Measurements from ENCODE around the gene PAOX. TPM values are rescaled to one million over a fixed set of nuclear protein-coding genes. Genes with fewer than 3 reads are reported as not detected.

Gene PAOX
- total RNA-seq, 6 experiments from 2014 or later: 9.4 to 15.9 (median 11.9) TPM

DNA sequence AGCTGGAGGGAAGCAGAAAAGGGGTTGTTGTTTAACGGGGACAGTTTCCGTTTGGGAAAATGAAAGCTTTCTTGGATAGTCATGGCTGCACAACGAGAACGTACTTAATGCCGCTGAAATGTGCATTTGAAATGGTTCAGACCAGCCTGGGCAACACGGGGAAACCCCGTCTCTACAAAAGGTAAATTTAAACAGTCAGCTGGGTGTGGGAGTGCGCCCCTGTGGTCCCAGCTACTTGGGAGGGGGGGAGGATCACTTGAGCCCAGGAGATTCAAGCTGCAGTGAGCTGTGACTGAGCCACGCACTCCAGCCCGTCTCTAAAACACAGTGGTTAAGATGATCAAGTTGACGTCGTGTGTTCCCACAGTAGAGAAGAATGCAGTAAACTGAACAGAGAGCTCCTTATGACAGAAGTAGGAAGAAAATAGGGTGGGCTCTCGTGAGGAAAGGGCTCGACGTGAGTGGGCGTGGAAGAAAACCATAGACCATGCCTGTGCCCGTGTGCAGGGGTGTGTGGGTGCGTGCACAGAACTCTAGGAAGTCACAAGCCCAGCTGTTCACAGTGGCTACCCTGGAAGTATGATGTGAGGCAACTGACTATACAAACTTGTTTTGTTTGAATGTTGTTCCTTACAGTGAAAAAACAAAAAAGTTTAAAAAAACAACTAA lies 17.2 kb upstream of the PAOX start:
- Histone ChIP-seq H3K4me3 (no peak overlapping the region), H3K4me1 (peaks cover 0 to 30% (median 12%) of the 10 kb centered on the region in 4 donors), H3K27me3 (no peaks in the 10 kb centered on the region), H3K9me3 (no peaks in the 10 kb centered on the region), H3K27ac (no peak overlapping the region), H3K36me3 (peaks cover 0 to 50% (median 32%) of the 10 kb centered on the region in 4 donors)
- intact Hi-C loops (cut with DNase I): no loop called here
- WGBS (ENCODE audit: insufficient coverage, low coverage, low lambda C conversion rate, missing lambda C conversion rate): 83% methylated on average over 15 of the region's 18 CpGs
- ATAC-seq (no peak), DNase-seq (no peak)
- no peak for TF ChIP-seq POLR2A (IDR thresholded peaks at IDR 0.05)
- TF ChIP-seq, protein P1, sequence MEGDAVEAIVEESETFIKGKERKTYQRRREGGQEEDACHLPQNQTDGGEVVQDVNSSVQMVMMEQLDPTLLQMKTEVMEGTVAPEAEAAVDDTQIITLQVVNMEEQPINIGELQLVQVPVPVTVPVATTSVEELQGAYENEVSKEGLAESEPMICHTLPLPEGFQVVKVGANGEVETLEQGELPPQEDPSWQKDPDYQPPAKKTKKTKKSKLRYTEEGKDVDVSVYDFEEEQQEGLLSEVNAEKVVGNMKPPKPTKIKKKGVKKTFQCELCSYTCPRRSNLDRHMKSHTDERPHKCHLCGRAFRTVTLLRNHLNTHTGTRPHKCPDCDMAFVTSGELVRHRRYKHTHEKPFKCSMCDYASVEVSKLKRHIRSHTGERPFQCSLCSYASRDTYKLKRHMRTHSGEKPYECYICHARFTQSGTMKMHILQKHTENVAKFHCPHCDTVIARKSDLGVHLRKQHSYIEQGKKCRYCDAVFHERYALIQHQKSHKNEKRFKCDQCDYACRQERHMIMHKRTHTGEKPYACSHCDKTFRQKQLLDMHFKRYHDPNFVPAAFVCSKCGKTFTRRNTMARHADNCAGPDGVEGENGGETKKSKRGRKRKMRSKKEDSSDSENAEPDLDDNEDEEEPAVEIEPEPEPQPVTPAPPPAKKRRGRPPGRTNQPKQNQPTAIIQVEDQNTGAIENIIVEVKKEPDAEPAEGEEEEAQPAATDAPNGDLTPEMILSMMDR (IDR thresholded peaks at IDR 0.05): no peak

DNA sequence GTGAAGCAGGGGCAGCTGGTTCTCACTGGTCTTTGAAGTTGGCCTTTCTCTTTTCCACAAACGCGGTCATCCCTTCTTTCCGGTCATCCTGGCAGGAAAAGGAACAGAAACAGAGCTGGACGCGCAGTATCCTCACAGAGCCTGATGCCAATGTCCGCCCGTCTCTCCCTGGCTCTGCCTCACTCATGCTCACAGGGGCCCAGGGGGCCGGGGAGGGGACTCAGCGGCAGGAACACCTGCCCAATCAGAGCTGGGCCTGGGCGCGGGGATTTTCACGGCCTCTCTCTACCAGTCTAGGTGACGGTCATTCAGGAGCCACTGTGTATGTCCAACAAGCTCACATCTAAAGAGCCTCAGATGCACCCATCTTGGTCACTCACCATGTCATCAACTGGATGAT lies 16.2 kb upstream of the PAOX start:
- Histone ChIP-seq H3K4me1 (peaks cover 0 to 30% (median 12%) of the 10 kb centered on the region in 4 donors), H3K9me3 (no peaks in the 10 kb centered on the region), H3K36me3 (peaks cover 0 to 55% (median 34%) of the 10 kb centered on the region in 4 donors), H3K4me3 (no peak overlapping the region), H3K27me3 (no peaks in the 10 kb centered on the region), H3K27ac (no peak overlapping the region)
- intact Hi-C loops (cut with DNase I): no loop called here
- DNase-seq (no peak), ATAC-seq (no peak)
- 81% methylated on average over 3 of the region's 13 CpGs for WGBS (ENCODE audit: insufficient coverage, low coverage, low lambda C conversion rate, missing lambda C conversion rate)
- no peak for TF ChIP-seq POLR2A (IDR thresholded peaks at IDR 0.05)
- TF ChIP-seq, protein P1 (IDR thresholded peaks at IDR 0.05): no peak

DNA sequence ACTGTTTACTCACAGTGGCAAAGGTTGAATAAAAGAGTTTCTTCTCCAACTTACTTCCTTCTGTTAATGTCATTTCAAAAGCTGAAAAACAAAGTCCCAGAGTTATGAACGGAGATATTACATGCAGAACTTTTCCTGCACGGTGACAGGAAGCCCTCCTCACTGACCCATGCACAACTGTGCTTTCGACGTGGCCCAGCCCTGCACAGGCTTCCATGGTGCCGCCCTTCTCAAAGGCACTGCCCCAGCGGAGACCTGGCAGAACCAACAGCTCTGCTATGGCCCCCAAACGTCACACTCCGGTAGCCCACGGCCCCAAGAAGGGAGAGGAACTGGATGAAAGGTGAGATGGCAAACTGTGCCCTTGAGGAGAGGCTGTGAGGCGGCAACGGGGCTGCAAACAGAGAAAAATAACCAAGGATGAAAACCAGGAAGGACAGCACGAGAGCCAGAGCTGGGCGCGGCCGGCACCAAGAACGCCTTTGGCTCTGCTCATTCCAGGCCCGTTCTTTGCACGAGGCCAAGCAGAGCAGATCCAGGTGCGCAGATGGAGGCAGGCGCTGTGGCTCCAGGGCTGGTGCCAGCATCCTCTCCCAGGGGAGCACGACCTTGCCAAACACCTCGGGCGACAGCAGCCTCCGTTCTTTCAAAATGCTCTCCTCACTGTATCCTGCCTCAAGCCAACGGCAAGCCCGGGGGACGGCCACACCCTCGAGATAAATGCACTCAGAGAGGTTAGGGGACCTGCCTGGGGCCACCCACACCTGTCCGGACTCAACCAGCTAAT lies 14.2 kb upstream of the PAOX start:
- intact Hi-C loops (cut with DNase I): no loop called here
- Histone ChIP-seq H3K4me3 (no peak overlapping the region), H3K9me3 (no peaks in the 10 kb centered on the region), H3K27ac (no peak overlapping the region), H3K4me1 (peaks cover 0 to 12% (median 4%) of the 10 kb centered on the region in 4 donors), H3K27me3 (no peaks in the 10 kb centered on the region), H3K36me3 (peaks cover 0 to 75% (median 45%) of the 10 kb centered on the region in 4 donors)
- TF ChIP-seq, protein P1 (IDR thresholded peaks at IDR 0.05): no peak
- no peak for TF ChIP-seq POLR2A (IDR thresholded peaks at IDR 0.05)
- DNase-seq: no peak
- WGBS (ENCODE audit: insufficient coverage, low coverage, low lambda C conversion rate, missing lambda C conversion rate): 67% methylated on average over 17 of the region's 29 CpGs
- no peak for ATAC-seq

DNA sequence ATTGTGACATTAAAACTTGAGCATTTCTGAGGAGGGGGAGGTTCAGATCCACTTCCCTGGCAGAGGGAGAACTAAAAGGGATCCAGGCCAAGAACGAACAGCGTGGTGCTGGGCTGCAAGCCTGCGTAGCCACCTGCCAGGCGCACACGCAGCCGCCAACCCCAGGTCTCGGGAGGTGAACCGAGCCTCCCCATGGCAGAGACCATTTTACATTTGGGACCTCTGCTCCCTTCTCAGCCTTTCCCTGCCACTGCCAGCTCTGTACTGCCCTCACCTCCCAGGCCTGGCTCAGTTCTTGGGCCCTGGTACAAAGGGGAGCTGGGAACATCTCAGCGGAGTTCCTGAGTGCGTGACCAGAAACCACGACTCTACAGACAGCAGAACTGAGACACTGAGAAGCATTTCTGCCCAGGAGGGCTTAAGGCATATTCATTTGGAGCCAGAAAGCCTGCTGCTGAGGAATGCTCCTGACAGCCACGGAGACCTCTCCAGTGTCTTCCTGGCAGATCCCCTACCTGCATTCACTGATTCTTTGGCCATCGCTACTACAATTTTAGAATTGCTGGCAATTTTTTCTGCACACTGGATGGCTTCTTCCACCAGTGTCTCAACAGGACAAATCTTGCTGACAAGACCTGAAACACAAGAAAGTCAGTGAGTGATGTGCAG lies 13.5 kb upstream of the PAOX start:
- DNase-seq (no peak), ATAC-seq (no peak)
- intact Hi-C loops (cut with DNase I): no loop called here
- TF ChIP-seq, protein P1 (IDR thresholded peaks at IDR 0.05): no peak
- TF ChIP-seq POLR2A (IDR thresholded peaks at IDR 0.05): no peak
- no peaks in the 10 kb centered on the region for H3K27me3 ChIP-seq
- H3K36me3 ChIP-seq: peaks cover 0 to 82% (median 50%) of the 10 kb centered on the region in 4 donors
- H3K4me3 ChIP-seq: no peak overlapping the region
- 79% methylated on average over 3 of the region's 13 CpGs for WGBS (ENCODE audit: insufficient coverage, low coverage, low lambda C conversion rate, missing lambda C conversion rate)
- no peaks in the 10 kb centered on the region for H3K9me3 ChIP-seq
- peaks cover 0 to 6% (median 2%) of the 10 kb centered on the region in 4 donors for H3K4me1 ChIP-seq
- no peak overlapping the region for H3K27ac ChIP-seq

All from right lobe of liver (tissue), 6 donors.